Measurements from ENCODE around the gene PHF5A. TPM values are rescaled to one million over a fixed set of nuclear protein-coding genes. Genes with fewer than 3 reads are reported as not detected.

The PHF5A gene
- total and polyA plus RNA-seq, 2 donors (not counting 1 experiment from before 2014, with no cell fraction given) = 29.4 to 31.6 TPM

- no peaks in the 10 kb centered on the region for H3K9me3 ChIP-seq (ENCODE audit: control extremely low read depth in 1 of 3, control insufficient read depth in 2 of 3, insufficient read depth in 1 of 3, low read length in 2 of 3)
- ChIA-PET CTCF (interaction anchor here (0.7 to 6.3 kb wide), 10 partner anchors 22 to 220 kb away, joined by 3 to 41 read pairs (median 5); partner anchors contain the start of genes ACO2 and PHF5A), POLR2A (interaction anchor here (0.6 to 6.9 kb wide), 25 partner anchors 17 to 590 kb away, joined by 3 to 88 read pairs (median 5); partner anchors contain the start of genes ACO2, CCDC134, DESI1 and PHF5A)
- peaks cover 48% of the 10 kb centered on the region for H3K79me2 ChIP-seq (ENCODE audit: control insufficient read depth, insufficient read depth, low read length)
- under 1% methylated on average over 82 of the region's 85 CpGs for WGBS (ENCODE audit: insufficient coverage)
- peak within 1 kb of the TSS; percentile 97 to 98 for H3K27ac ChIP-seq (ENCODE audit: low read length in 2 of 2)
- peak; percentile 97 for DNase-seq
- peaks cover 34% of the 10 kb centered on the region for H4K20me1 ChIP-seq (ENCODE audit: control insufficient read depth, insufficient read depth, low read length, poor library complexity, severe bottlenecking)
- TF ChIP-seq EZH2 (IDR thresholded peaks at IDR 0.05; ENCODE audit: borderline replicate concordance, insufficient read depth, low read depth, low read length, poor library complexity, severe bottlenecking) (no peak), CTCF (IDR thresholded peaks at IDR 0.05) (no peak)
- peak within 1 kb of the TSS; percentile 91 to 99 (median 97) for H3K4me3 ChIP-seq (ENCODE audit: control extremely low read depth in 1 of 5, extremely low read depth in 1 of 5, insufficient read depth in 1 of 5, low read depth in 2 of 5, low read length in 4 of 5)
- Mint-ChIP-seq H3K4me1 (peaks cover 37% of the 10 kb centered on the region), H3K27me3 (no peaks in the 10 kb centered on the region), H3K4me3 (peak within 1 kb of the TSS; percentile 99), H3K9me3 (ENCODE audit: insufficient read depth) (no peaks in the 10 kb centered on the region), H3K27ac (peak within 1 kb of the TSS; percentile 94)
- ATAC-seq (ENCODE audit: low read depth) = peak; percentile 54
- intact Hi-C loops (cut with micrococcal nuclease) = loop anchor here (2.0 to 10.0 kb wide), 3 partner anchors 54 to 592 kb away; partner anchors contain the start of genes DESI1, ST13, XPNPEP3 and XRCC6
- peak within 1 kb of the TSS; percentile 92 for H3K4me2 ChIP-seq (replicated peaks; ENCODE audit: low read depth, low read length, poor library complexity, severe bottlenecking)
- H2AFZ ChIP-seq (ENCODE audit: insufficient read depth, low read depth, low read length, poor library complexity, severe bottlenecking) = peak within 1 kb of the TSS; percentile 68
- peaks cover 8 to 25% of the 10 kb centered on the region in 2 donors for H3K4me1 ChIP-seq (ENCODE audit: control insufficient read depth in 2 of 2, insufficient read depth in 2 of 2, low read length in 2 of 2)
- peak within 1 kb of the TSS; percentile 85 for H3K9ac ChIP-seq (ENCODE audit: low read length)
- H3K27me3 ChIP-seq (replicated peaks in 1 of 4; ENCODE audit: control extremely low read depth in 1 of 4, control insufficient read depth in 3 of 4, insufficient read depth in 4 of 4, low read length in 3 of 4) = no peaks in the 10 kb centered on the region
- H3K36me3 ChIP-seq (replicated peaks in 1 of 2; ENCODE audit: control extremely low read depth in 1 of 2, control insufficient read depth in 1 of 2, extremely low read depth in 1 of 2, insufficient read depth in 2 of 2, low read length in 1 of 2) = no peaks in the 10 kb centered on the region
These were observed 21.7 kb downstream of the PHF5A start, which contains the start of gene TOB2 for GRCh38 chr22:41446639-41447434. TSS of gene TOB2 (minus strand) at chr22:41446801. CDS start at chr22:41437345, 9,456 bp downstream.
